ENCODE data around the gene LRRC8E.
"Not testable (repeated sequence)": the region's sequence is repeated elsewhere in the genome, so short reads cannot be mapped to it uniquely, and the experiment has no call there.

Gene LRRC8E

GRCh38 chr19:7855426-7856108 lies 32.7 kb upstream of the LRRC8E start:
- DNase-seq = no peak

DNA sequence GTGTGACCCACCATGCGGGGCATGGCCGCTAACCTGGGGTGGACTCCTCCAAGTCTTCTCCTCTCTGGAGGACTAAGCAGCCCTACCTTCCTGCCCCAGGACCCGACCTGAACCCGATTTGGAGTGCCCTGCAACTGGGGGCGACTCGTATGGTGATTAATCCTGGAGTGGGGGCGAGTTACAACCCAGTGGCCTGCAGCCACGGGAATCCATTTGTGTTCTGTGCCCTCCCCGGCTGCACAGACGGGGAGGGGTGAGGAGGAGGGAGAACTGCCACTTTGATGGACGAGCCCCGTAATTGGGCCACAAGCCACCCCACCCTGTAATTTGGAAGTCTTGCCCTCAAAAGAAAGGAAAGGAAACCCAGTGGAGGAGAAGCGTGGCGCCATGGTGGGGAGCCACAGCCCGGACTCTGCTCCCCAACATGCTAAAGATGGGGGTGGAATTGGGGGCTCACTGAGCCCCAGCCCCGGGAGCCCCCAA lies 32.2 kb upstream of the LRRC8E start:
- DNase-seq = no peak

- DNase-seq = no peak
Observed at GRCh38 chr19:7856679-7857663, 31.3 kb upstream of the LRRC8E start.

DNA sequence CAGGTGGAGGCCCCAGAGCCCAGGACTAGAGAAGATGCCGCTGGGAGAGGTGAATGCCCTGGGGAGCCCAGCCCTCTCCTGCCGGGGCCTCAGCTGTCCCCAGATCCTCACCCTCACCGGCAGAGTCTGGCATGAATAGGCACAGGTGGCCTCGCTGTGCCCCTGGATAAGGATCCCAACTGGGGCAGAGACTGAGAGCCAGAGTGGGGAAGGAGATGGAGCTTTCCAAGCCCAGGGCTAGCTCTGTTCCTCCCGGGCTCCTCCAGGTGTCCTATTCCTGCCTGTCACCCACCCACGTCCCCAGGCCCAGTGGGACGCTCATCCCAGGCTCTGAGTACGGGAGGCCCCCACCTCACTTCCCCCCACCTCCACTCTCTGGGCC lies 30.6 kb upstream of the LRRC8E start:
- no peak for DNase-seq

DNA sequence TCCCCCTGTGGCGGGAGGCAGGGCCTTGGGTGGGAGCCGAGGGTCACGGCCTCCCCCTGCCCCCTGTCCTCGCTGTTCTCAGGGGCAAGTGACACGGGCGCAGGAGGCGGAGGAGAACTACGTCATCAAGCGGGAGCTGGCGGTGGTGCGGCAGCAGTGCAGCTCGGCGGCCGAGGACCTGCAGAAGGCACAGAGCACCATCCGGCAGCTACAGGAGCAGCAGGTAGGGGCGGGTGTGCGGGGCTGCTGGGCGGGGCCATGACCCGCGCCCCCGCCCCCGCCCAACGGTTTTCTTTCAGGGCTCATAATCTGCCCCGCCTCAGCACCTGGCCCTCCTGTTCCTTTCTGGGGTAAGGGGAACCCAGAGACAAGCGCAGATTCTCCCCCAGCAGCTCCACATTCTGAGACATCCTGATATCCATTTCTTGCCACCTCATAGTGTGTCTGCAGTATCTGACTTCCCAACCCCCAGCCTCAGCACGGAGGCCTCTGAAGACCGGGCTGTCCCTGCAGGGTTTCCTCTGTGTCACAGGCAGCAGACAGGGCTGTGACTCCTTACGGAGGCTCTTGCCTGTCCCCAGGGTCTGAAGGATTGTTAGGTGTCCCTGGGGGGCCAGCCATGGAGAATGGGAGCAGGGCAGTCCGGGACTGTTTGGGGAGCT lies 30.1 kb upstream of the LRRC8E start:
- DNase-seq = no peak

- DNase-seq = not testable (repeated sequence)
Observed at GRCh38 chr19:7859087-7859486, 29.2 kb upstream of the LRRC8E start.

DNA sequence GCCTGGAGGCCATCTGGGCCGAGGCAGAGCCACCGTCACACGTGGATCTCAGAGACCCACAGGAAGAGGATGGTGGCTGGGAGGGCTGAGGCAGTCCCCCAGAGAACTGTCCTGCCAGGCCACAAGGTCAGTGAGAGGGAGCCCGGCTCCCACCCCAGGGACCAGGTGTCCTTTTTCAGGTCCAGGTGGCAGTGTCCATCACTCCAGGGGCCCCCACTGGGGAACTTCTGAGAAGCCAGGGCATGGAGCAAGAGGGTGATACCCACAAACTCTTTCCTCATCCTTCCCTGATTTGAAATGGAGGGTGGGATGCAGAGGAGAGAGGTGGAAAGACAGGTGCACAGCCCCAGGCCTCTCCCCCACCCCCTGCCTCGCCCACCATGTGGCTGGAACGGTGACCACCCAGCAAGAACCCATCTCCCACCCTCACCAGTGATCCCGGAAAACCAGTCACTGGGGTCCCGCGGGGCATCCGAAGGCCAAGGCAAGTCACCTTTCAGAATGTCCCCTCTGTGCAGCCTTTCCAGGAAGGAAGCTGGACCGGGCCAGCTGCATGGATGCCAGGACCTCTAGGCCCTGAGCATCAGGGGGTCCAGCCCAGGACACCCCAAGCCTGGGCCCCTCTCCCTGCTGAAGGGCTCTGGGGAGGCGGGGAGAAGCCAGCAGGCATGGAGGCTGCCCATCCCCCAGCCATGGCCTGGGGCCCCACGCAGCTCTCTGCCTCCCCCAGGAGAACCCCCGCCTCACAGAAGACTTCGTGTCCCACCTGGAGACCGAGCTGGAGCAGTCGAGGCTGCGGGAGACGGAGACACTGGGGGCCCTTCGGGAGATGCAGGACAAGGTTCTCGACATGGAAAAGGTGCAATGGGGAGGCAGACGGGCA lies 28.2 kb upstream of the LRRC8E start:
- DNase-seq = no peak

GRCh38 chr19:7860714-7861618 lies 27.3 kb upstream of the LRRC8E start:
- no peak for DNase-seq

- no peak for DNase-seq
Observed at GRCh38 chr19:7861619-7862412, 26.5 kb upstream of the LRRC8E start.

GRCh38 chr19:7862413-7862951 lies 25.8 kb upstream of the LRRC8E start:
- no peak for DNase-seq

- DNase-seq = no peak
Observed at GRCh38 chr19:7863157-7863970, 24.9 kb upstream of the LRRC8E start.

DNA sequence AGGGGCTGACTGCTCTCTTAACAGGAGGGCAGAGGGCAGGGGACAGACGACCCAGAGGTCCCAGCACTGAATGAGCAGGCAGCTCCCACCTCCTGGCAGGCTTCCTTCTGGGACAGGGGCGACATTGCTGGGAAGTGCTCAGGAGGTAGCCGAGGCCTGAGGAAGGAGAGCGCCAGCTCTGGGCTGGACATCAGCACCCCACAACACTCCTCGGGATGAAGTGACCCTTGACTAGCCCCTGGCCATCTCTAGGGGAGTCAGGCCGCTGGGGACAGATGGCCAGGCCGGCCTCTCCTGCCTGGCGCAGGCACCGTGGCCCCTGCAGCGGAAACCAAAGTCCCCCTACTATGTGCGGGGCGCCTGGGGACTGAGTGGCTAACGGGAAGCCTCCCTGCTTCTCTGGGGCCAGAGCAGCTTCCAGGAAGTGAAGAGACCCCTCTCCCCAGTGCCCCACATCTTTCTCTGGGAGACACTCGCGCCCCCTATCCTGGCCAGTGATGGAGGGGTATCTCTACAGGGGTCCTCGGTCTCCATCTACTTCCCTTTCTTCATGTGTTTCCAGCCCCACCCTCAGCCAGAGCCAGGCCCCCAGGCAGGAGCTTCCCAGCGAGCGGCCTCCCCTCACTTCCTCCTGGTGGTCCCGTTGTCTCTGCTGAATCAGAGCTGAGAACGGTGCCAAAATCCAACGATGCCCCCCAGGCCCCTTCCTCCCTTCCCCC lies 24.2 kb upstream of the LRRC8E start:
- DNase-seq = no peak

DNA sequence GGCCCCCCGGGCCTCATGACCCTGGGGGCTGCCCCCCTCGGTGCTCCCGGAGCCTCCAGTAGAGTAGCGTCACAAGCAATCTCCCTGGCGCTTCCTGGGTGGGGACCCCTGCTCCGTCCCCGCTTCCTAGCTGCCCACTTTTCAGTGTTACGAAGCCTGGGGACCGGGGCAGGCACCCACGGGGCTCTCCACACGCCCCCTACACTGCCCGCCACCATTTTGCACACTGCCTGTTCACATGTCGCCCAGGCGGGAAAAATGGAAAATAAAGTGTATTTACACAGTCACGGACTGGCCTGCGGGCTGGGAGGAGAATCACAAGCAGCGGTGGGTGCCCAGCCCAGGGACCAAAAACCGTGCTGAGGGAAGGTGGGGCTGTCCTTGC lies 23.6 kb upstream of the LRRC8E start:
- DNase-seq = no peak

- no peak for DNase-seq
Observed at GRCh38 chr19:7865262-7865911, 22.9 kb upstream of the LRRC8E start.

DNA sequence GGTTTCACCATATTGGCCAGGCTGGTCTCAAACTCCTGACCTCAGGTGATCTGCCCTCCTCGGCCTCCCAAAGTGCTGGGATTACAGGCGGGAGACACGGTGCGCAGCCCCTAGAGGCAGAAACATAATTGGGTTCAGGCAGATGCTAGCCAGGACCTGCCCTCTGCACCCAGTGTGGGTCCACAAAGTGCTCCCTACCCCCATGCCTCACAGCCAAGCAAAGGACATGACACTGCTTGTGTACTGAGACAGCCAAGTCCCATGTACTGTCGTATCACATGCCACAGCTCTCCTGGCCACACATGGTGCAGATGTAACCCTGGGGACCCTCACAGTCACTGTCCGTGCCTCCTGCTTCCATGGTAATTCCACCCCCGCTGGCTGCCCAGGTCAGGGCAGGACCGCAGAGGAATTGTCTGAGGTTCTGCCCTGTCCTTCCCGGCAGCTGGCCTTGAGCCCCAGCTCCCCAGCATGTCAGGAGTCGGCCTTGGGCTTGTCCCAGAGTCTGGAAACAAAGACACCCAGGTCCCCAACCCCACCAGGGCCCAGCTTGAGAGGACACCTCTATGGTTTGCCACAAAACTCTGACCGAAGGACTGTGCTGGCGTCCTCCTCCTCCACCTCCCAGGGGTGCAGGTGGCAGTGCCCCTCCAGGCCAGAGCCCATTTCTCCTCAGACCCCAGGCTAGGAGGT lies 21.8 kb upstream of the LRRC8E start:
- DNase-seq = no peak

GRCh38 chr19:7867092-7867844 lies 21.0 kb upstream of the LRRC8E start:
- DNase-seq = no peak

- no peak for DNase-seq
Observed at GRCh38 chr19:7868326-7868670, 20.0 kb upstream of the LRRC8E start.
